GM18517 (cell line): ENCODE data around the gene ARHGAP23.
"Not testable (repeated sequence)": the region's sequence is repeated elsewhere in the genome, so short reads cannot be mapped to it uniquely, and the experiment has no call there.

Experiments used
- ATAC-seq: cut with Tn5 transposase; IDR thresholded peaks from one replicate; pipeline ENCODE4 v1.9.1; 2021; ENCODE audit warnings: mild to moderate bottlenecking, moderate library complexity; ENCODE audit not compliant: unreplicated experiment

ARHGAP23 gene

GRCh38 chr17:38510421-38511149 is 82.3 kb downstream of the ARHGAP23 start:
- ATAC-seq = no peak

GRCh38 chr17:38511150-38512108 is 83.2 kb downstream of the ARHGAP23 start:
- ATAC-seq = no peak

GRCh38 chr17:38512473-38513058 is 84.3 kb downstream of the ARHGAP23 start:
- ATAC-seq = no peak

- not testable (repeated sequence) for ATAC-seq
Observed at GRCh38 chr17:38526526-38526925, 98.3 kb downstream of the ARHGAP23 start.

GRCh38 chr17:38528141-38528540 is 99.9 kb downstream of the ARHGAP23 start:
- ATAC-seq = not testable (repeated sequence)

DNA sequence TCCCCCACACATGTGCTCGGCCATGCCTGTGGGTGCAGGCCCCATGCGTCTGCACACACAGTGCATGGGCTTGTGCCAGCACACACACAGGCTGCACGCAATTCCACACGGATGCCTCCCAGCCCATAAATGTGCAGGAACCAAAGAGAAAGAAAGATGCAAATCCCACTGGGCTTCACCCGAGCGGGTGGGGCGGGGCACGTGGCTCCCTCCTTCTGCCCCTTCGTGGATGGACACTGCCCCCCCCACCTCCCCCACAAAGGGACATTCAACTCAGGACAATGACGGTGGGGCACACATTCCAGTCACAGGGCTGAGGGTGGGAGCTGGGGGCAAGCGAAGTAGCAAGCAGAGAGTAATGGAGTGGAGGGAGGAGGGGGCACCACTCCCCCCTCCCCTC is 102.6 kb downstream of the ARHGAP23 start:
- ATAC-seq = not testable (repeated sequence)

DNA sequence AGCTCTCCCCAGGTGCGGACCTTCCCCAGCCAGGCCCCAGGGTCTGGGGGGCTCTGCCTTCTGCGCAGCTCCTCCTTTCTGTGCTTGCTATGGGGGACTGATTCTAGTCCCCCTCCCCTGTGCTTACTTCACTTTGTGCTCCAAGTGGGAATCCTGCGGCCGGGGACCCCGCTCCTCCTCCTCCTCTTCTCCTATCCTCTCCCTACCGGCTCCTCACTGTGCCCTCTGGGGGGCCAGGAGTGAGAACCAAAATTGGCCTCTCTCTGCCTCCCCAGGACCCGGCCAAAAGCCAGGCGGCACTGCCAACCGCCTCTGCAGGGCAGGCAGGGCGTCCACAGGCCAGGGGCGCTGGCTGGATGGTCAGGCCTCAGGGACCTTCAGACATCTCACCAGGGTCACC is 103.5 kb downstream of the ARHGAP23 start:
- ATAC-seq = not testable (repeated sequence)

- ATAC-seq = no peak
Observed at GRCh38 chr17:38532451-38532850, 104.2 kb downstream of the ARHGAP23 start.

GRCh38 chr17:38533241-38533640 is 105.0 kb downstream of the ARHGAP23 start:
- ATAC-seq = no peak

DNA sequence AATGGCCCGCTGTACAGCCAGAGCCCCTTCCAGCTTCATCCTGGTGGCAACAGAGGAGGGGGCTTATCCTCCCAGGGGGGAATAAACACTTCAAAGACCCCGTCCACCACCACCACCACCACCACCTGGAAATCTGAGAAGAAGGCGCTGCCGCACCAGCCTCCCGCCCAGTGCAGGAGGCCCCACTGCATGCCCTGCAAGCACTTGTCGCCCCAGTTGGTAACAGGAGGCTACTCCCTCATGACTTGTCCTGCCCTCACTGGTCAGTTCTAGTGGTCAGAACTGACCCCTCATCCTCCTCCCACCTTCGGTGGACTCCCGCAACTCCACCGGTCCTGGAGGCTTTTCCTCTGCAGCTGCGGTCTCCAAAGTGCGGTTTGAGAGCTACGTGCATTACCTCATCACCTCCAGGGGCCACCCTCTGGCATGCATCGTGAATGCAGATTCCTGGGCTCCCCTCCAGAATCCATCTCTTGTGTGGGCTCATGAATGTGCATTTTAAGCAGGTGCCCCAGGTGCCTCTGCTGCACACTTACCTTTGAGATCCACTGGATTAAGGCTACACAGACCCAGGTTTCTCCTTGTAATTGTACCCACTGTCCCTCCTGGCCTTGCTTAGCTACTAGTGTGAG is 105.7 kb downstream of the ARHGAP23 start:
- ATAC-seq = no peak

DNA sequence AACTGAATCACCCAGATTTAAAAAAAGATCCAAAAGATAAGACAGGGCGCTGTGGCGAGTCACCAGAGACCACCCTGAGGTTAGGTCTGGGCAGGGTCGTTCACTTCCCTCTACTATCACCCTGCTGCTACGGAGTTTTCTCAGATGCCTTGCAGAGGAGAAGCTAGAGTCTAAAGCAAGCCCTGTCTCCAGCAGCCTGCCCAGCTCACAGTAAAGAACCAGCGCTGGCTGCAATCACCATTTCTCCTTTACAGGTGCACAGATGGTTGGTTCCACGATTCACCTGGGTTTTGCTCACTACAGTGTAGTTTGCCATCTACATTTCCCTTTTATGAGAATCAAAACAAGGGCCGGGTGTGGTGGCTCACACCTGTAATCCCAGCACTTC is 106.2 kb downstream of the ARHGAP23 start:
- no peak for ATAC-seq

- no peak for ATAC-seq
Observed at GRCh38 chr17:38535886-38536285, 107.6 kb downstream of the ARHGAP23 start.

DNA sequence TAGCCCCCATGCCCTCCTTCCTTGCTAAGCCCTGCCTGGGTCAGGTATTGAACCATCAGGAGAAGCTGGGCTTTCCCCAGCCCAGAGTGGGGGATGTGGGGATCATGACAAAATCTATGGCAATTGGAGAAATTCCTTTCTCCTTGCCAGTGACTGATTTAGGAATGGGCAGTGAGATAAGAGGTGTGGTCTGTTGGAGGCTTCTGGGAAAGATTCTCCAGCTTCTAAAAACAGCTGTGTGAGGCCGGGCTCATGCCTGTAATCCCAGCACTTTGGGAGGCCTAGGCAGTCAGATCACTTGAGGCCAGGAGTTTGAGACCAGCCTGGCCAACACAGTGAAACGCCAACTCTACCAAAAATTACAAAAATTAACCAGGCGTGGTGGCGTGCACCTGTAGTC is 108.4 kb downstream of the ARHGAP23 start:
- no peak for ATAC-seq

GRCh38 chr17:38538906-38539305 is 110.6 kb downstream of the ARHGAP23 start:
- ATAC-seq = no peak

DNA sequence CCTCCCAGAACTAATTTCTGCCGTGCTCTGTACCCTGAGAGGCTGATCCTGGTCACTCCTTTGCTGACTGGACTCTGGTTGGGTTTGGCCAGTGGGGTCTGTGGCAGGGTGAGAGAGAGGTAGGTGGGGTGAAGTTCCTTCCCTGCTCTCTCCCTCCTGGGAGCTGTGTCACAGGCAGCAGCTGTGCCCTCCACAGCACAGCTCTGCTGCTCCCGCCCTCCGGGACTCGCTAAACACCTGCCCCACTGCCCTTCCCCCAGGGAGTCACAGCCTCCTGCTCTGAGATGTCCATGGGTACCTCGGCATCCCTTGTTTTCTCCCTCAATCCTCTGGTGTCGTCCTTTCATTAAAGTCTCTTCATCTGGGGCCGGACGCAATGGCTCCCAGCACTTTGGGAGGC is 111.1 kb downstream of the ARHGAP23 start:
- no peak for ATAC-seq

GRCh38 chr17:38540514-38541045 is 112.3 kb downstream of the ARHGAP23 start:
- ATAC-seq = no peak

GRCh38 chr17:38541281-38541680 is 113.0 kb downstream of the ARHGAP23 start:
- no peak for ATAC-seq

DNA sequence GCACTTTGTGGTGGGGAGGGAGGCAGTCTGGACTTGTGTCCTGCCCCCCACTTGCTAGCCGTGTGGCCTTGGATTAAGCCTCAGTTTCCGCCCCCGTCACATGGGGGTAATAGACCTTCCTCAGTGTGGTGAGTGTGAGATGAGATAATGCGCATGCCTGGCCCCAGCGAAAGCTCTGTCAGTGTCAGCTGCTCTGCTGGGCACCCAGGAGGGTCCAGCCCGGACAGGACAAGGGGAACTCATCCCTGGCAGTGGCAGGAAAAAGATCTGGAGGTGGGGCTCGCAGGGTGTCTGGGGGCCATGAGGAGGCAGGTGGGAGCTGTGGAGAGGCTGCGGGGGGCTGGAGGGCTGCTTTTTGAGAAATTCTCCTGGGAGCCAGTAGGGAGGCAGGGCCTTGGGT is 114.0 kb downstream of the ARHGAP23 start:
- ATAC-seq = no peak

DNA sequence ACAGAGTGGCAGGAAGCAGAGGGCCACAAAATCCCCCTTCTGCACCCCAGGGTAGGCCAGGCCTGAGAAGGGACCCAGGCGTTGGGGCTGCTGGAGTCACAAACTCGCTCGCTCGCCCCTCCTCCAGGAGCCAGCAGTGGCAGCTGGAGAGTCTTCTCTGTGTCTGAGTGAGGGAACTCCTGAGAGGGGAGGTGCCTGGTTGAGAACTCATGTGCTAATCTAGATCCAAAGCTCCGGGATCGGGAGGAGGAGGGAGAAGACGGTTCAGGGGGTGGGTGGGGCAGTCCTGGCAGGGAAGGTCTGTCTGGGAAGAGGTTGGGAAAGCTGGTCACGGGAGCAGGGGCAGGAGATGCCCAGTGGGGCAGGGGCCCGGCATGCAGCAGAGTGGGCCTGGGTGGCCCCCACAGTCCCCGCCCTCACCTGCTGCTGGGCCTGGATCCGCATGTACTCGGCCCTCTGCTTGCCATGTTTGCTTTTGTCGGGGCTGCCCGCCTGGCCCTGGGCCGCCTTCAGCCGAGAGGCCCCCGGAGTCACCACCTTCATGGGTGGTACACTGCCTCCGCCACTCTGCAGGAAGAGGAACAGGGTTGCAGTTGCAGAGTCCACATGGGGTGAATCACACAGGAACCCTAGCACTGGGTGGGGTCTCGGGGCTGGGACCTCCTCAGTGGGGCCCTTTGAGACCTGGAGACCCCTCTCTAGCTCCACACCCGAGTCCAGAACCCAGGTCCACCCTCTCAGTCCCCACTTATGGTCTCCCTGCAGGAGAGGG is 115.3 kb downstream of the ARHGAP23 start:
- ATAC-seq = no peak

DNA sequence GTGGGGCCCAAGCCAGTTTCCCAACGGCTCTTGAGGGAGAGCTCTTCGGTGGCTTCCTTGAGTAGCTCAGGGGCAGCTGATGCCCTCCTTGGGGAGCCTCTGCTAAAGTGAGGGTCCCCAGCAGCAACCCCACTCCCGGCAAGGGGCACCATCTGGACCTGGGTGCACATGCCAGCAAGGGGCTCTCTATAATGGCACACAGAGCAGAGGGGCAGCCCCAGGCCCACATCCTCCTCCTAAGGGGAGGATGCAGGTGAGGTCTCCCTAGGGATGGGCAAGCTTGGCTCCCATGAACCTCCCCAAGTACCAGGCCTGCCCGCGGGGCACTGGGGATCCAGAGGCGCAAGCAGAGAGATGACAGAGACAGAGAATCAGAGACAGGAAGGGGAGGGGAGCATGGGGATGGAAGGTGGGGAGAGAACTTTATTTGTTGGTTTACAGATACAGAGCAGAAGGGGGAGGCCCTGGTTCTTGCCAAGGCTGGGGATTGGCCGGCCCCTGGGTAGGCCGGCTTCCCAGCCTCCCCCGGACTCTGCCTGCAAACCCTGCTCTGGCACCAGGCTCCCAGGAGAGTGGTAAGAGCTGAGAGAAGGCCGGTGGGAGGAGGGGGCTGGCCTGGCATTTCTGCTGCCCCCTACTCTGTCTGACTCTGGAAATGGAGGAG is 116.0 kb downstream of the ARHGAP23 start:
- no peak for ATAC-seq
